Karpas-422 (cell line): ENCODE results near the gene RXFP1. TPM values are rescaled to one million over a fixed set of nuclear protein-coding genes. Genes with fewer than 3 reads are reported as not detected.

Source experiments
- DNase-seq: peaks from one replicate; pipeline ENCODE4 v3.0.0-alpha.2; 2015
- H2AFZ ChIP-seq: fragments of 200-600 bp; sonication (generic); 2 replicates; pipeline ENCODE4 v1.6.1; 2014; ENCODE audit warnings: antibody characterized with exemption, low read length, mixed read lengths
- H3K27ac ChIP-seq: fragments of 200-600 bp; sonication (generic); 2 replicates; pipeline ENCODE4 v1.5.1; 2014; ENCODE audit warnings: mild to moderate bottlenecking, low read length, moderate library complexity
- H3K27me3 ChIP-seq: fragments of 200-600 bp; sonication (generic); 2 replicates; pipeline ENCODE4 v1.6.1; 2014; ENCODE audit warnings: low read length, mixed read lengths
- H3K36me3 ChIP-seq: fragments of 200-600 bp; sonication (generic); 2 replicates; pipeline ENCODE4 v1.6.1; 2014; ENCODE audit warnings: low read length, mixed read lengths; ENCODE audit not compliant: insufficient read depth
- H3K4me1 ChIP-seq: fragments of 200-600 bp; sonication (generic); 2 replicates; pipeline ENCODE4 v1.6.1; 2014; ENCODE audit warnings: mild to moderate bottlenecking, low read length, mixed read lengths
- H3K4me2 ChIP-seq: fragments of 200-600 bp; sonication (generic); 2 replicates; pipeline ENCODE4 v1.6.1; 2014; ENCODE audit warnings: low read length, low read depth, mild to moderate bottlenecking; ENCODE audit not compliant: poor library complexity, severe bottlenecking
- H3K4me3 ChIP-seq: fragments of 200-600 bp; sonication (generic); 2 replicates; pipeline ENCODE4 v1.5.1; 2014; ENCODE audit warnings: mild to moderate bottlenecking, antibody characterized with exemption, low read length, mixed read lengths
- H3K79me2 ChIP-seq: fragments of 200-600 bp; sonication (generic); 2 replicates; pipeline ENCODE4 v1.6.1; 2014; ENCODE audit warnings: mild to moderate bottlenecking, low read length, mixed read lengths
- H3K9ac ChIP-seq: fragments of 200-600 bp; sonication (generic); 2 replicates; pipeline ENCODE4 v1.6.0; 2014; ENCODE audit warnings: low read length
- H3K9me2 ChIP-seq: fragments of 200-600 bp; sonication (generic), shearing (Covaris generic); replicated peaks from 2 replicates; pipeline ENCODE4 v1.6.0; 2014; ENCODE audit warnings: mild to moderate bottlenecking, low read length, moderate library complexity; ENCODE audit not compliant: insufficient read depth
- H3K9me3 ChIP-seq: fragments of 300-700, 200-600 bp; sonication (generic); 2 replicates; pipeline ENCODE4 v1.6.1; 2014; ENCODE audit warnings: low read length, mixed read lengths
- H4K20me1 ChIP-seq: fragments of 200-600 bp; sonication (generic); 2 replicates; pipeline ENCODE4 v1.6.1; 2014; ENCODE audit warnings: mild to moderate bottlenecking, antibody characterized with exemption, low read length, low read depth; ENCODE audit not compliant: insufficient read depth
- total RNA-seq: library from RNA; depleted of rRNA; stranded (reverse); fragments of >200 nt; shearing (Covaris generic); gene quantifications from 2 replicates; pipeline ENCODE4 v1.2.3, GENCODE V29; 2014; ENCODE audit warnings: low replicate concordance

RXFP1 gene
- total RNA-seq, 1 experiment from 2014 or later: not detected

DNA sequence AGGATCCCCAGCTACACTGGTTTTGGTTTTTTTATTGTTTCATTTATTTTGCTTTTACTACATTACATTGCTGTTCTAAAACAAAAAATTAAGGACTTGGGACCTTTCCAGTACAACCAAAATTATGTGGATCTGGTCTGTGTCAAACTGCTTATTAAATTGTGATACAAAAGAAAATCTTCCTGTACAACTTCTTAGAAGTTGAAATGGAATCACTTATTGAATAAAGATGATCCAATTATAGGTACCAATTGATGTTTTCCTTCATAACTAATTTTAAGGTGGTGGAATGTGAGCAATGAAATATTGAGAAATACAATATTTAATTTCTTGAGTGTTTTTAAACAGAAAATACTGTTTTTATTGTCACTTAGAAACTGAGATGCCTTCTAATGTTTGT is 82.7 kb downstream of the RXFP1 start:
- Histone ChIP-seq H3K36me3 (no peaks in the 10 kb centered on the region), H4K20me1 (no peaks in the 10 kb centered on the region), H3K27ac (no peak overlapping the region), H3K9me2 (no peaks in the 10 kb centered on the region), H3K79me2 (no peaks in the 10 kb centered on the region), H3K4me3 (no peak overlapping the region), H3K4me1 (no peaks in the 10 kb centered on the region), H3K9ac (no peak overlapping the region), H3K4me2 (no peak overlapping the region), H3K9me3 (no peaks in the 10 kb centered on the region), H2AFZ (no peak overlapping the region), H3K27me3 (no peaks in the 10 kb centered on the region)
- no peak for DNase-seq

DNA sequence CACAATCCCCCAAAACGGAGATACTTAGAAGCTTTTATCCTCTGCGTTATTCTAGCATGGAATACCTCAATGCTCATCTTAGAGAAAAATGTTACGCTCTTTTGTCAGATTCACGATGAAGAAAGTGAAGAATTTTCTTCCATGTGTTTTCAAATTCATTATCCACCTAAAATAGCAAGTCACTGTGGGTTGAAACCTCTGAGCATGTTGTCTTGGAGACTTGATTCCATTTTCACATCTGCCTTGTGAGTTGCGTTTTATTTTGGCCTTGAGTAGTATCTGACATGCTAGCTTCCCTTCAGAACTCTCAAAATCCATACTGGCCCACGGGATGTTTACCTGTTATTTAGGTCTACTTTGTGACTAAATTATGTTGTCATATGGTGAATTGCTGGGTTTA is 83.7 kb downstream of the RXFP1 start:
- DNase-seq: no peak
- H3K9me3 ChIP-seq: no peaks in the 10 kb centered on the region
- H3K9me2 ChIP-seq: no peaks in the 10 kb centered on the region
- no peaks in the 10 kb centered on the region for H3K36me3 ChIP-seq
- no peak overlapping the region for H3K27ac ChIP-seq
- H3K27me3 ChIP-seq: no peaks in the 10 kb centered on the region
- H3K9ac ChIP-seq: no peak overlapping the region
- H4K20me1 ChIP-seq: no peaks in the 10 kb centered on the region
- no peak overlapping the region for H2AFZ ChIP-seq
- H3K4me1 ChIP-seq: no peaks in the 10 kb centered on the region
- no peaks in the 10 kb centered on the region for H3K79me2 ChIP-seq
- no peak overlapping the region for H3K4me3 ChIP-seq
- no peak overlapping the region for H3K4me2 ChIP-seq

DNA sequence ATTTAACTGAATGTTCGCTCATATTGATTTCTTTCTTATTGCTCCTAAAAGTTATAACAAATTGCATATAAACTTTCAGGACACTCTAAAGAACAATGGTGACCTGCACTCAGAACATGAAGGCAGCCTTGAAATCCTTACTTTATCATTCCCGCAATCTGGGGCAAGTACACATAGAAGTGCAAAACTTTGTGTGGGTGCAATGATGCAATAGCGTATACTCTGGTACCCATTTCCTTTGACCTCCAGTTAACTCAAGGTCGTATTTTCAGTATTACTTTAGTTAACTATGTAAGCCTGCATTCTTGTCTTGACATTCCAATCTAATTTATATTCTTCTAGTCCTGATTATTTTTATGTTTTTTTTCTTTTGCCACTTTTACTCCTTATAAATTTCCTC is 85.3 kb downstream of the RXFP1 start:
- no peaks in the 10 kb centered on the region for H4K20me1 ChIP-seq
- H3K4me2 ChIP-seq: no peak overlapping the region
- peaks cover 11% of the 10 kb centered on the region for H3K4me1 ChIP-seq
- H3K27ac ChIP-seq: no peak overlapping the region
- no peak overlapping the region for H2AFZ ChIP-seq
- H3K36me3 ChIP-seq: no peaks in the 10 kb centered on the region
- no peaks in the 10 kb centered on the region for H3K27me3 ChIP-seq
- DNase-seq: no peak
- no peaks in the 10 kb centered on the region for H3K9me3 ChIP-seq
- no peaks in the 10 kb centered on the region for H3K79me2 ChIP-seq
- H3K9ac ChIP-seq: no peak overlapping the region
- H3K4me3 ChIP-seq: no peak overlapping the region
- no peaks in the 10 kb centered on the region for H3K9me2 ChIP-seq

- H3K4me2 ChIP-seq: no peak overlapping the region
- no peaks in the 10 kb centered on the region for H3K79me2 ChIP-seq
- H3K27ac ChIP-seq: no peak overlapping the region
- H4K20me1 ChIP-seq: no peaks in the 10 kb centered on the region
- no peak overlapping the region for H2AFZ ChIP-seq
- no peaks in the 10 kb centered on the region for H3K9me2 ChIP-seq
- DNase-seq: no peak
- no peak overlapping the region for H3K9ac ChIP-seq
- peaks cover 11% of the 10 kb centered on the region for H3K4me1 ChIP-seq
- no peaks in the 10 kb centered on the region for H3K36me3 ChIP-seq
- H3K4me3 ChIP-seq: no peak overlapping the region
- no peaks in the 10 kb centered on the region for H3K9me3 ChIP-seq
- H3K27me3 ChIP-seq: no peaks in the 10 kb centered on the region
These were observed 87.4 kb downstream of the RXFP1 start for GRCh38 chr4:158609116-158609515.

GRCh38 chr4:158610790-158611189 is 89.1 kb downstream of the RXFP1 start:
- no peaks in the 10 kb centered on the region for H3K36me3 ChIP-seq
- no peak overlapping the region for H3K4me2 ChIP-seq
- no peak overlapping the region for H3K9ac ChIP-seq
- no peak overlapping the region for H2AFZ ChIP-seq
- H3K9me2 ChIP-seq: no peaks in the 10 kb centered on the region
- no peak for DNase-seq
- no peaks in the 10 kb centered on the region for H3K9me3 ChIP-seq
- no peaks in the 10 kb centered on the region for H3K27me3 ChIP-seq
- no peak overlapping the region for H3K4me3 ChIP-seq
- no peaks in the 10 kb centered on the region for H3K79me2 ChIP-seq
- H3K4me1 ChIP-seq: peaks cover 11% of the 10 kb centered on the region
- no peaks in the 10 kb centered on the region for H4K20me1 ChIP-seq
- H3K27ac ChIP-seq: no peak overlapping the region

DNA sequence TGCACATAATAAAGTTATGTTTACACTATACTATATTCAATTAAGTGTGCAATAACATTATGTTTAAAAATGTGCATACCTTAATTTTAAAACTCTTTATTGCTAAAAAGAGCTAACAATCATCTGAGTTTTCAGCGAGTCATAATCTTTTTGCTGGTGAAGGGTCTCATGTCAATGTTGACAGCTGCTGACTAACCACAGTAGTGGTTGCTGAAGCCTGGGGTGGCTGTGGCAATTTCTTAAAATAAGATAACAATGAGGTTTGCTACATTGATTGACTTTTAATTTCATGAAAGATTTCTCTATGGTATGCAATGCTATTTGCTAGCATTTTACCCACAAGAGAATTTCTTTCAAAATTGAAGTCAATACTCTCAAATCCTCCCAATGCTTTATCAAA is 91.4 kb downstream of the RXFP1 start:
- Histone ChIP-seq H4K20me1 (no peaks in the 10 kb centered on the region), H3K9me3 (no peaks in the 10 kb centered on the region), H3K36me3 (no peaks in the 10 kb centered on the region), H3K9me2 (no peaks in the 10 kb centered on the region), H3K4me1 (peaks cover 11% of the 10 kb centered on the region), H3K27me3 (no peaks in the 10 kb centered on the region), H3K4me3 (no peak overlapping the region), H3K4me2 (no peak overlapping the region), H3K9ac (no peak overlapping the region), H2AFZ (no peak overlapping the region), H3K27ac (no peak overlapping the region), H3K79me2 (no peaks in the 10 kb centered on the region)
- DNase-seq: no peak

DNA sequence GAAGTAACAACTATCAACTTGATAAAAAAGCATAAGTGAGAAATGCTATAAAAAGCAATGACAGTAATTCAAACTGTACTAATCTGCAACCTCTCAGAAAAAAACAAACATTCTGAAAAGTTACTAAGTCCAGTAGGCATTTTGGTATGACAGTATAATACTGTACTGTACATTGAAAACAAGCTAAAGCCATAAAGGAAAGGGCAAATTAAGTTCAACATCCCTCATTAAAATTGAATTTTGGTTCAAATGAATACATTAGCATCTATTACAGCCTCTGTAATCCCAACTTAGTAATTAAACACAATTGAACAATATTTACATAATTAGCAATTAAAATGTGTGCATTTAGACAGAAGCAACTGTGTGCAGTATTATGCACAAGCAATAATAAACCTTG is 96.3 kb downstream of the RXFP1 start:
- no peaks in the 10 kb centered on the region for H3K79me2 ChIP-seq
- no peaks in the 10 kb centered on the region for H3K9me2 ChIP-seq
- peaks cover 5% of the 10 kb centered on the region for H3K4me1 ChIP-seq
- H3K9ac ChIP-seq: no peak overlapping the region
- H3K36me3 ChIP-seq: no peaks in the 10 kb centered on the region
- H3K4me2 ChIP-seq: no peak overlapping the region
- H3K27me3 ChIP-seq: no peaks in the 10 kb centered on the region
- H3K9me3 ChIP-seq: no peaks in the 10 kb centered on the region
- no peaks in the 10 kb centered on the region for H4K20me1 ChIP-seq
- DNase-seq: no peak
- H3K4me3 ChIP-seq: no peak overlapping the region
- no peak overlapping the region for H2AFZ ChIP-seq
- no peak overlapping the region for H3K27ac ChIP-seq

- H3K4me1 ChIP-seq: peaks cover 5% of the 10 kb centered on the region
- H3K4me3 ChIP-seq: no peak overlapping the region
- no peaks in the 10 kb centered on the region for H3K79me2 ChIP-seq
- H3K9ac ChIP-seq: no peak overlapping the region
- H2AFZ ChIP-seq: no peak overlapping the region
- no peaks in the 10 kb centered on the region for H4K20me1 ChIP-seq
- H3K27ac ChIP-seq: no peak overlapping the region
- H3K36me3 ChIP-seq: no peaks in the 10 kb centered on the region
- H3K4me2 ChIP-seq: no peak overlapping the region
- DNase-seq: no peak
- no peaks in the 10 kb centered on the region for H3K9me3 ChIP-seq
- H3K9me2 ChIP-seq: no peaks in the 10 kb centered on the region
- H3K27me3 ChIP-seq: no peaks in the 10 kb centered on the region
These were observed 100.0 kb downstream of the RXFP1 start for GRCh38 chr4:158621729-158622128.

GRCh38 chr4:158622251-158622650 is 100.6 kb downstream of the RXFP1 start:
- Histone ChIP-seq H3K4me1 (peaks cover 5% of the 10 kb centered on the region), H3K4me3 (no peak overlapping the region), H4K20me1 (no peaks in the 10 kb centered on the region), H3K4me2 (no peak overlapping the region), H3K9me3 (no peaks in the 10 kb centered on the region), H3K79me2 (no peaks in the 10 kb centered on the region), H3K27me3 (no peaks in the 10 kb centered on the region), H3K9me2 (no peaks in the 10 kb centered on the region), H3K27ac (no peak overlapping the region), H3K36me3 (no peaks in the 10 kb centered on the region), H2AFZ (no peak overlapping the region), H3K9ac (no peak overlapping the region)
- no peak for DNase-seq
